Hepatic stellate cell (primary cell): ENCODE measurements around the gene ADCY3.
A peak's percentile ranks its signal among the peaks of the same experiment; 100 is the strongest.

ENCODE experiments used
- DNase-seq: peaks from one replicate; pipeline ENCODE4 v3.0.0; 2011; ENCODE audit warnings: low spot score

The ADCY3 gene

DNA sequence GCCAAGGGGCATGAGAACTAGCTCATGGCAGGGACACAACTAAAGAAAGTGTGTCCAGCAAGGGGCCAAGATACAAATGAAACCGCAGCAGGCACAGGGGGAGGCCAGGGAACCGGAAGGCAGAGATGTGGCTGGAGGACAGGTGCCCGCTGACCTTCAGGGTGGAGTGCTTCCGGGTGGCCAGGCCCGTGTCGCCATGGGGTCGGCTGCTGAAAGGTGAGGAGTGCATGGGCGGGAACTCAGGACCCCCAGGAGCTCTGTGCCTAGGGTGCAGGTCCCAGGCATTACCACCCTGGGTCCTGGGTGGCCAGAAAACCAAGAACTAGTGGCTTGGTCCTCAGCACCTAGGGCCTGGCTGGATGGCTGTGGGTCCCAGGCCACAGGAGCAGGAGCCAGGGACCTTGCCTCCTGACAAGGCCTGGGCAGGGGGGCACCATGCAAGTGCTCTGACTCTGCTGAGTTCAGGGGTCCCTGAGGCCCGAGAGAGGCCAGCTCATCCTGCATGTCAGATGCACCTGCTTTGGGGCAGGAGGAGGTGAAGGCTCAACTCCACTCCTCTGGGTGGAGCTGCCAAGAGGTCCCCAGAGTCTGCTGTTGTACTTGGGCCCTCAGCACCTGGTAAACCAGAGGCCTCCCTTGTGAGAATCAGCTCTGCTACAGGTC, 75.9 kb downstream of the ADCY3 start:
- DNase-seq, result no peak

DNA sequence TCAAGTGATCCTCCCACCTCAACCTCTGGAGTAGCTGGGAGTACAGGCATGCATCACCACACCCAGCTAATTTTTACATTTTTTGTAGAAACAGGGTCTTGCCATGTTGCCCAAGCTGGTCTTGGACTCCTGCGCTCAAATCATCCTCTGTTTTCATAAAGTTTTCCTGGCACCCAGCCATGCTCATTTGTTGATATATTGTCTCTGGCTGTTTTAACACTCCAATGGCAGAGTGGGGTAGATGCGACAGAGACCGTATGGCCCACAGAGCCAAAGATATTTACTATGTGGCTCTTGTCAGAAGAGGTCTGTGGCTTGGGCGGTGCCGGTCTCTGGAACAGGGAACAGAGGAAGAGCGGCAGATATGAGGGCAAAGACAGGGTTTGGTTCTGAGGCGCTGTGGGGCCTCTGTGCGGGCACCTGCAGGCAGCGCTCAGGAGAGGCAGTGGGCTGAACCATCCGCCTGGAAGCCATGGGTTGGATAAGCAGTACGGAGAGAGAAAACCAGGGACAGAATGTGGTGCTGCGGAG, 76.6 kb downstream of the ADCY3 start:
- DNase-seq, result no peak

DNA sequence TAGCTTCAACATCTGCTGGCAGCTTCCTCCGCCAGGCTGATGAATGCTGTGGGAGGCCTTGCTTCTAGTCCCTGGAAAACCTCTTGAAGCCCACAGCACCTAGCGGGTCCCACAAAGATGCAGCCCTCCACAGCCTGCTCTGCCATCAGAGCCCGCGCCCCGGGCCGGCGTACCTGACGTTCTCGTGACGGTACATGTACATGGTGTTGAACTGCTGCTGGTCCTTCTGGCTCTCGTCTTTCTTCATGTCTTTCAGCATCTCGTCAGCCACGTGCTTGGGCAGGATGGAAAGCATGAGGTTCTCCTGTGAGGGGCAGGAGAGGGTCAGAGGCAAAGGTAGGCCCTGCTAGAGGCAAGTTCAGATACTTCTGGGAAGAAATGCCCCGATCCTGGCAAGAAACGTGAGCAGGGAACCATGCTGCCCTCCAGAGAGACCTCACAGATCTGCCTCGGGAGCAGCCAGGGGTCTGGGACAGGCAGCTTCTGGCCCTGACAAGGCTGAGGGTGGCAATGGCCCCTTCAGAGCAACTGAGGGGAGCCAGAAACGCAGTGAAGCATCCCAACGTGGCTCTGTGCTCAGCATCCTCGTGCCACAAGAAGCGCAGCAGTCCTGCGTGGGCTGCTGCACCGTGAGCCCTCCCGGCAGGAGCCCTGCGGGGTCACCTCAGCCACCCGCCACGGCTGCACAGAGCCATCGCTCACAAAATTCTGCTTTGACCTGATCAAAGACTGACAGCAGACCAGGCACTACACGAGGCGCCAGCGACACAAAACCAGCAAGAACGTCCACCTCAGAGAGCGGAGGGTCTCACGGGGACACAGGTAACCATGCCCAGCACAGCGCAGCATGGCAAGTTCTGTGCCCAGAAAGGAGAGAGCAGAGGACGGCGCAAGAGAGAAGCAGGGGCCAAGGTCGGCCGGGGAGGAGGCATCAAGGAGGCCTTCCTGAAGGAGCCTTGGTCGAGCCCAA, 77.7 kb downstream of the ADCY3 start:
- DNase-seq, result no peak

DNA sequence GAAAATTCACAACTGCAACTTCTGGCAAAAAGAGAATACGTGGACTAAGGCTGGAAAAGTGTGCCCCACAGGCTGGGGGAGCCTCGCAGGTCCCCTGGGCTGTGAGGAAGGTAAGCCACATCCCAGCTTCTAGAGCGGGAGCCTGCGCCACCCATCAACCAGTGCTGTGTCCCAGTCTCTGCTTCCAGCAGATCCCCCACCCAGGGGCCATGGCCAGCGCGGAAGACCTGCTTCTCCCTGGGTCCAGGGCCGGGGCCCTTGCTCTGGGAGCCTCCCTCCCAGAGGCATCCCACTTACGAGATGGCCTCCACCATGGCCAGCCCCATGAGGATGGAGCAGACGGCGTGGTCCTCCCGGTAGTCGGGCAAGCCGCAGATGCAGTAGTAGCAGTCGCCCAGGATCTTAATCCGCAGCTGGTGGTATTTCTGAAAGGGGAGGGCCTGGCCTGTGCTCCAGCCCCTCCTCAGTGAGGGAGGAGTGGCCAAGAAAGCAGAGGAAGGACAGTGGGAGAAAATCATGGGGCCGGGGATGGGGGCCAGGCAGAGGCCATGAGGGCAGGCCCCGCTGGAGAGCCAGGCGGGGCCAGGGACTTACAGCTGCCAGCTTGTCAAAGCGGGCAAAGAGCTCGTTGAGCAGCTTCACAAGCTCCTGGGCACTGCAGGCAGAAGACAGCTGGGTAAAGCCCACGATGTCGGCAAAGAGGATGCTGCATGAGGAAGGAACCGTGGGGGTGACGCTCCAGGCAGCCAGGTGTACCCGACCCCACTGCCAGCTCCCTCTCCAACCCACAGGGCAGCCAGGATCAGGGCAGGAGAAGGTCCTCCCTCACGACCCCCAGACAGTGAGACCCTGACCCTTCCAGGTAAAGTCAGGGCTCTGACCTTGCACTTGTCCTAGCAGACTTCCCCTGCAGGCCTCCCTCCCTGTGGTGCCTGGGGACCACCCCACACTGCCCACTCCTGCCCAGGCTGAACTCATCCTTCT, 78.8 kb downstream of the ADCY3 start:
- DNase-seq, result no peak

- no peak for DNase-seq
These were observed 79.7 kb downstream of the ADCY3 start for GRCh38 chr2:24840164-24840869.

- no peak for DNase-seq
These were observed 80.3 kb downstream of the ADCY3 start for GRCh38 chr2:24839729-24840128.

DNA sequence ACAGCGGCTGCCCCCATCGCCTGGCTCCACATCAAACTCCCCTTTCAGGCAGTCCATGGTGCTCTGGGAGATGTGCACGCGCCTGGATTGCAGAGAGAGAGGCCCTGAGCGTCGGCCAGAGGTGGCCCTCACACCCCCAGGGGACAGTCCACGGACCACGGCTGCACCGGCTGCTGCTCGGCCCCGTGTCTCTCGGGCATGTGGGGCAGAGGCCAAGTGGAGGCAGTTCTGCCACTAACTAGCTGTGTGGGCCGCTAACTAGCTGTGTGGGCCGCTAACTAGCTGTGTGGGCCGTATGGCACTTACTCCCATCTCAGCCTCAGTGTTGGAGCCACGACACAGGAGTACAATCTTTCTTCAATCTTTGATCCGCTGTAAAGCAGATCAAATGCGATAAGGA, 81.5 kb downstream of the ADCY3 start:
- DNase-seq, result no peak

GRCh38 chr2:24837996-24838513, 82.0 kb downstream of the ADCY3 start:
- no peak for DNase-seq

- DNase-seq, result no peak
These were observed 83.3 kb downstream of the ADCY3 start for GRCh38 chr2:24836706-24837105.

DNA sequence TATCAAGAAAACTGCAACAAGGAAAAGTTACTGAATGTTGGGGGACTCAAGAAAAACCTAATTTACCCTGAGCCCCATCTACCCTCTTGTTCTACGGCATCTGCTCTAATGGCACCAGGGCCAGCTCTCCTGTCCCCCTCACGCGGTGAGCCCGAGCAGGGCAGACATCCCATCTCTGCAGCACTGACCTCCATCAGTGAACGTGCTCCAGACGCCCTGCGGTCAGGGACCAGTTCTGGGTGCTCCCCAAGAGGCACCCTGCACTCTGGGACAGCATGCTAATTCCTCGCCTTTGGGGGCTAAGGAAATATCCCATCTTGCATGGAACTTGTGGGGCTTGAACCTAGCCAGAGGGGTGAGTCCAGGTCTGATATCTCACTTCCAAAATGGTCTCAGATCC, 83.8 kb downstream of the ADCY3 start:
- DNase-seq, result no peak

DNA sequence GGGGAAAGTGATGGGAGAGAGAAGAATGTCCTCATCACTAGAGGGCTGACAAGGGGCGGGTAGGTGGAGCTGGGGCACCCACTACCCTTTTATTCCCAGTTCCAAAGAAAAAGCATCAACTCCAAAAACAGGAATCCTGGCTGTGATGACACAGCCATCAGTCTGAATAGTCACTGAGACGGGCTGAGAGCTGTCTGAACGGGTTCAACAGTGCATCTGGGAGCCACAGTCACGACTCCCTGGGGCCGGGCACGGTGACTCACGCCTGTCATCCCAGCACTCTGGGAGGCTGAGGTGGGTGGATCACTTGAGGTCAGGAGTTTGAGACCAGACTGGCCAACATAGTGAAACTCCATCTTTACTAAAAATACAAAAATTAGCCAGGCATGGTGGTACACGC, 84.6 kb downstream of the ADCY3 start:
- DNase-seq, result peak; percentile 78

DNA sequence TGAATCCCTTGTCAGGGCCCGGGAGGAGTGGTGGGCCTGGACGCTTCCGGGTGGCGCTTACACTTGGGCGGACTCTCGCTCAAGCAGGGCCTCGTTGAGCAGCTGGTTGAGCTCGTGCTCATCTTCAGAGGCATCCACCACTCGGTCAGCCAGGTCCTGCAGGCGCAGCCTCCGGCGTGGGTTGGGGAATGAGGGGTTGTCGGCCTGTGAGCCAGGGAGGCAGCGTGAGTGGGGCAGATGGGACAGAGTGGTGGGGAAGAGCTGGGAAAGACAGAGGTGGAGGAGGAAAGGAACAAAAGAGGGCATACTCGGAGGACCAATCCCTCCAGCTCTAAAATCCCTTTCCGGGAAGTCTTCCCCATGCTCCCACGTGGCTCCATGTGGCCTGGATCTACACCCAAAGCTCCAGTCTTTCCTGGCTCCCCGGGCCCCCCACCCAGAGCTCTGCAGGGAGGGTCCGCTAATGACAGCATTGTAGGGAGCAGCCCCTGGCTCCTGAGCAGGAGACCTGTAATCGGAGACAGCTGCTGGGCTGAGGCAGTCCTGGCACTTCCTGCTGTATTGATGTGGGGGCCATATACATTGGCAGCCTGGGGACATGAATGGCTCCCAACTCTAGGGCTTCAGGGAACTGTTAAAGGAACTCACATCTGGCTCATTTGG, 85.2 kb downstream of the ADCY3 start:
- no peak for DNase-seq

DNA sequence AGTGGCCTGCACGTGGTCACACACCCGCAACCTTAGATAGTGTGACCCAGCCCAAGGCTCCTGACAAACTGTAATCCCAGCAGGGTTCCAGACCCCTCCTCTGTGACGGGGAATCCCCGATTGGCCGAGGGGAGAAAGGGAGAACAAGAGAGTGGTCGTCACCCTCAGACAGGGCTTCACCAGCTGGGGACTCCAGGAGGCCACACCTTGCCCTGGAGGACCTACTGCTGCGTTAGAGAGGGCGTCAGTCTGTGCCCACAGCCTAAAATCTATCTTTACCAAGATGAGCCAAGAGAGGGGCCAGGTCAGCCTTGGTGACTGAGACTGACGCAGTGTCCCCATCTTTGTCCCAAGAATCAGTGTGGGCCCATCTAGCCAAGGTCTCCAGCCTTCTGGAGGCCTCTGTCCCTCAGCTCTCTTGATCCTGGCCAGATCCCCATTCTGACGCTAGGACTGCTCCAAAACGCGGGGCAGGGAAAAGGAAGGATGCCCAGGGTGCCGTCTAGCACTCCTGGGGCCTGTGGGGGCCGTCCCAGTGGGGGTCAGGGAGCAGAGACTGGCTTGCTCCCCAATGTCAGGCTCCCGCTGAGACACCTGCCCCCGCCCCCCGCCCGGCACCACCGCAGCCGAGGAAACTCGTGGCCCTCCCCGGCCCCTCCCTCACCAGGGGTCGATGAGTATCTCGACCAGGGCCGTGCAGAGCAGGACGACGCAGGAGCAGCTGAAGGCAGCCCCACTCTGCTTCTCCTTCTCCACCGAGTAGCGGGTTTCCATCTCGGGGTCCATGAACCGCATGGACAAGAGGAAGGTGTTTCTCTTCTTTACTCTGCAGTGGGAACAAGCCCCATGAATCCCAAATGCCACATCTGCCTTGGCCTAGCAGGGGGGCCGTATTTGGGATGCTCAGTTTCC, 86.0 kb downstream of the ADCY3 start:
- DNase-seq, result no peak

DNA sequence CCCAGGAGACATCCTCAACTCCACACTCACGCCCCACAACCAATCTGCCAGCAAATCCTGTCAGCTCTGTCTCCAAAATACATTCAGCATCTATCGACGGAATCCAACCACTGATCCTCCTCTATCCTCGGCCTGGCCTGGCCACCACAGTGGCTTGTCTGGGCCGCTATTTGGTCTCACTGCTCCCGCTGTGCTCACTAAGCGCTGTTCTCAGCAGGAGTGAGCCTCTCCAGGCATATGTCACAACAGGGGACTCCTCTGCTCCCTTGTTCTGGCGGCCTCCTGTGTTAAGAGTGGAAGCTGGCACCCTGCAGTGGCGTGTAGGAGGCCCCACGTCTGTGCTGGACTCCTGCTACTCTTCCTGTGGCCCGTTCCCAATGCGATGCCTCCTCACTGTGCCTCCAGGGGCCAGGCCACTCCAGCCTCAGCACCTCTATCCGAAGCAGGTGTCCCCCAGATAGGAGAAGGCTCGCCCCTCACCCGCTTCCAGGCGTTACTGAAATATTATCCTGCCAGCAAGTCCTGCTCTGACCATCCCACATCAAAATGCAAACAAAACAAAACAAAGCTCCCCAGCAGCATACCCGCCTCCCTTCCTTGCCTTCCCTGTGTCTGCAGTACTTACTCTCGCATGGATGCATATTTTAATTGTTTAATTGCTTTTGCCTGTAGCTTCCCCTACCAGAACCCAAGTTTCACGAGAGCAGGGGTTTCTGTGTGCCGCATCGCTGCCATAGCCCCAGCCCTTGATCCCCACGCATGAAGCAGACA, 86.9 kb downstream of the ADCY3 start:
- DNase-seq, result no peak

DNA sequence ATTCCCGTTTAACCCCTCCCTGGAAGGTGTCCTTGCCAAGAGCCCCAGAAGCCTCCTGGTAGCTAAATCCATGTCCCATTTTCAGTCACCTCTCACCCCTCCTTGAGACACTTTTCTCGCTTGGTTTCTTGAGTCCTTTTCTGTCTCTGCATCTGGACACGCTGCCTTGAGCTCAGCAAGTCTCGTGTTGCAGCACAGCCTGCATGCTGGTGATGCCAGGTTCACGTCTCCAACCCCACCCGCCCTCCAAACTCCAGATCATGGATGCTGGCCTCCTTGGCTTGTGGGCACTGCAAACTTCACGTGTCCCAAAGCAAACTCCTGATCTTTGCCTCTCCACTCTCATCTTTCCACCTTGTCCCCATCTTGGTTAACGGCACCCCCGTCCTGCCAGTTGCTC, 87.5 kb downstream of the ADCY3 start:
- DNase-seq, result no peak

DNA sequence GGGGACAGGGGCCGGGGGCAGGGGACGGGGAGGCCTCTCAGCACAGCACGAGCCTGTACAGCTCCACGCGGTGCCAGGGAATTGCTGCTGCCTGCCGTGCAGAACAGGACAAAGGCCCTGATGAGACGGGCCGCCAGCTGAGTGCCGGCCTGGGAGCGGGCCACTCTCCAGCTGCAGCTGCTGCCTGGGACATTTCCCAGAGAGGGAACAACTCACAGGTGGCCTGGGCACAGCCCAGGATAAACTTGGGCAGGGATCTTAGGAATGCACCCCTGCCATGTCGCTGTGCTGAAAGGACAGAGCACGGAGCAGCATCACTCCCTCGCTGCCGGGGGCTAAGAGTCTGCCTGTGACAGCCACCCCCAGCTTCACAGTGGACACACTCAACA, 88.0 kb downstream of the ADCY3 start:
- DNase-seq, result no peak

DNA sequence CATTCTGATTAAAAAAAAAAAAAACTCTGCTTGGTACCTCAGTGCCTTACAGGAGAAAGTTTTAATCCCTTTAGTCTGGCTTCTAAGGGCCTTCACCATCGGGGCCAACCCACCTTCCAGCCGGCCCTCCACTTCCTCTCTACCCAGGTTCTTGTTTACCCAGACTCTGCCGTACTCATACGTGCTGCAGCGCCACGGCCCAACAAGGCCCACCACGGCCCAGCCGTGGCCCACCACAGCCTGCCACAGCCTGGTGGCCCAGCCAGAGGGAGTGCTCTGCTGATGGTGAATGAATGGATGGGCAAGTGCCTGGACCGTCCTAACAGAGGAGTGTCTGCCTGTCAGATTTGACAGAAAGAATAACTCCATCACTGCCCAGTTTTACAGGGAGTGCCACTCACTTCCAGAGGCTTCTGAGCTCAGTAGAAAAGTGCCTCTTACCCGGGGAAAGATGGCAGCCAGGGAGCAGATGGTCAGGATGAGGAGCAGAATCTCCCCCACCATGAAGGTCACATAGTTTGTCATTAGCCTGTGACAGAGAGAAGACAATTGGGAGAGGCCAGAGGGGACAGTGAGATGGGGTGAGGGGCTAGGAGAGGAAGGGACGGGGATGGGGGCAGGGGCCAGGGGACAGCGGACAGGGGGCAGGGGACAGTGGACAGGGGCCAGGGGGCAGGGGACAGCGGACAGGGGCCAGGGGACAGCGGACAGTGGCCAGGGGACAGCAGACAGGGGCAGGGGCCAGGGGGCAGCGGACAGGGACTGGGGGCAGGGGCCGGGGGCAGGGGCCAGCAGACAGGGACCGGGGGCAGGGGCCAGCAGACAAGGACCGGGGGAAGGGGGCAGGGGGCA, 88.6 kb downstream of the ADCY3 start:
- DNase-seq, result no peak

- no peak for DNase-seq
These were observed 89.3 kb downstream of the ADCY3 start for GRCh38 chr2:24830786-24831185.
